ENCODE data around the gene TNFRSF18.

Gene TNFRSF18

GRCh38 chr1:1175221-1176062 lies 30.9 kb downstream of the TNFRSF18 start:
- TF ChIP-seq CTCF (IDR thresholded peaks at IDR 0.05; ENCODE audit: low read depth, low read length), result no peak
- in situ Hi-C loops (cut with HindIII; ENCODE audit: low sequenced_read_pairs), result no loop called here
- no peak for DNase-seq (ENCODE audit: low read depth, low spot score)
- H3K4me3 ChIP-seq (ENCODE audit: low read depth, low read length), result no peak overlapping the region

GRCh38 chr1:1173793-1174415 lies 32.5 kb downstream of the TNFRSF18 start, which contains the start of gene TTLL10:
Gene TTLL10 (plus strand): TSS chr1:1173880. CDS start chr1:1179216, 5,336 bp downstream.
- in situ Hi-C loops (cut with HindIII; ENCODE audit: low sequenced_read_pairs), result no loop called here
- no peak within 1 kb of the TSS for H3K4me3 ChIP-seq (ENCODE audit: low read depth, low read length)
- no peak for TF ChIP-seq CTCF (IDR thresholded peaks at IDR 0.05; ENCODE audit: low read depth, low read length)
- no peak for DNase-seq (ENCODE audit: low read depth, low spot score)

GRCh38 chr1:1173061-1173792 lies 33.2 kb downstream of the TNFRSF18 start:
- TF ChIP-seq CTCF (IDR thresholded peaks at IDR 0.05; ENCODE audit: low read depth, low read length), result no peak
- no peak overlapping the region for H3K4me3 ChIP-seq (ENCODE audit: low read depth, low read length)
- in situ Hi-C loops (cut with HindIII; ENCODE audit: low sequenced_read_pairs), result no loop called here
- DNase-seq (ENCODE audit: low read depth, low spot score), result no peak

- no peak overlapping the region for H3K4me3 ChIP-seq (ENCODE audit: low read depth, low read length)
- in situ Hi-C loops (cut with HindIII; ENCODE audit: low sequenced_read_pairs), result no loop called here
- no peak for DNase-seq (ENCODE audit: low read depth, low spot score)
These were observed 34.6 kb downstream of the TNFRSF18 start for GRCh38 chr1:1171546-1172340.

GRCh38 chr1:1171161-1171545 lies 35.2 kb downstream of the TNFRSF18 start:
- no peak for TF ChIP-seq CTCF (IDR thresholded peaks at IDR 0.05; ENCODE audit: low read depth, low read length)
- in situ Hi-C loops (cut with HindIII; ENCODE audit: low sequenced_read_pairs), result no loop called here

More at GRCh38 chr1:1171546-1172340, 34.6 kb downstream of the TNFRSF18 start:
- no peak for TF ChIP-seq CTCF (IDR thresholded peaks at IDR 0.05; ENCODE audit: low read depth, low read length)

More at GRCh38 chr1:1171161-1171545, 35.2 kb downstream of the TNFRSF18 start:
- H3K4me3 ChIP-seq (ENCODE audit: low read depth, low read length), result no peak overlapping the region
- no peak for DNase-seq (ENCODE audit: low read depth, low spot score)

All from astrocyte of the spinal cord (primary cell).